ENCODE measurements around the gene SLC35C1. TPM values are rescaled to one million over a fixed set of nuclear protein-coding genes. Genes with fewer than 3 reads are reported as not detected.

Gene SLC35C1
- polyA plus RNA-seq, 6 donors from 2014 or later: 3.3 to 7.6 (median 5.7) TPM

- H3K4me1 Mint-ChIP-seq: peaks cover 12 to 17% (median 15%) of the 10 kb centered on the region in 3 donors
- no peak overlapping the region for H3K27ac Mint-ChIP-seq
- peak overlapping the region in 4 of 8 donors; percentile 9 to 83 (median 28) for H3K4me3 Mint-ChIP-seq
- DNase-seq (no peak), ATAC-seq (ENCODE audit: low read depth in 2 of 2) (no peak)
- H3K27me3 Mint-ChIP-seq: peaks cover 0 to 13% (median 5%) of the 10 kb centered on the region in 3 donors
- H3K36me3 Mint-ChIP-seq: no peaks in the 10 kb centered on the region
- no peaks in the 10 kb centered on the region for H3K9me3 Mint-ChIP-seq
Measured at GRCh38 chr11:45772986-45773785, 31.8 kb upstream of the SLC35C1 start.

GRCh38 chr11:45773786-45774655, 30.9 kb upstream of the SLC35C1 start:
- peaks cover 0 to 14% (median 5%) of the 10 kb centered on the region in 3 donors for H3K27me3 Mint-ChIP-seq
- ATAC-seq (ENCODE audit: low read depth in 2 of 2) (no peak), DNase-seq (no peak)
- peaks cover 12 to 17% (median 15%) of the 10 kb centered on the region in 3 donors for H3K4me1 Mint-ChIP-seq
- no peaks in the 10 kb centered on the region for H3K9me3 Mint-ChIP-seq
- no peak overlapping the region for H3K27ac Mint-ChIP-seq
- H3K4me3 Mint-ChIP-seq: peak overlapping the region in 1 of 8 donors; percentile 9
- no peaks in the 10 kb centered on the region for H3K36me3 Mint-ChIP-seq

- peaks cover 12 to 17% (median 15%) of the 10 kb centered on the region in 3 donors for H3K4me1 Mint-ChIP-seq
- H3K9me3 Mint-ChIP-seq: no peaks in the 10 kb centered on the region
- H3K27me3 Mint-ChIP-seq: peaks cover 4 to 16% (median 5%) of the 10 kb centered on the region in 3 donors
- no peak overlapping the region for H3K4me3 Mint-ChIP-seq
- ATAC-seq (ENCODE audit: low read depth in 2 of 2): no peak
- H3K36me3 Mint-ChIP-seq: no peaks in the 10 kb centered on the region
- no peak overlapping the region for H3K27ac Mint-ChIP-seq
- DNase-seq: no peak
Measured at GRCh38 chr11:45774786-45775185, 30.2 kb upstream of the SLC35C1 start.

GRCh38 chr11:45777127-45777969, 27.6 kb upstream of the SLC35C1 start:
- Mint-ChIP-seq H3K27ac (no peak overlapping the region), H3K9me3 (no peaks in the 10 kb centered on the region), H3K4me3 (no peak overlapping the region), H3K36me3 (no peaks in the 10 kb centered on the region), H3K27me3 (peaks cover 12 to 28% (median 21%) of the 10 kb centered on the region in 3 donors), H3K4me1 (peaks cover 0 to 1% (median 0%) of the 10 kb centered on the region in 3 donors)
- no peak for ATAC-seq (ENCODE audit: low read depth in 2 of 2)
- DNase-seq: no peak

GRCh38 chr11:45778341-45778740, 26.6 kb upstream of the SLC35C1 start:
- no peak overlapping the region for H3K27ac Mint-ChIP-seq
- no peaks in the 10 kb centered on the region for H3K4me1 Mint-ChIP-seq
- H3K9me3 Mint-ChIP-seq: no peaks in the 10 kb centered on the region

GRCh38 chr11:45779602-45780001, 25.3 kb upstream of the SLC35C1 start:
- no peak for ATAC-seq (ENCODE audit: low read depth in 2 of 2)
- no peak for DNase-seq
- Mint-ChIP-seq H3K4me1 (no peaks in the 10 kb centered on the region), H3K27ac (no peak overlapping the region), H3K36me3 (no peaks in the 10 kb centered on the region), H3K4me3 (no peak overlapping the region), H3K9me3 (peaks cover 0 to 6% (median 0%) of the 10 kb centered on the region in 7 donors), H3K27me3 (peaks cover 19 to 39% (median 26%) of the 10 kb centered on the region in 3 donors)

More at GRCh38 chr11:45778341-45778740, 26.6 kb upstream of the SLC35C1 start:
- no peak for ATAC-seq (ENCODE audit: low read depth in 2 of 2)
- Mint-ChIP-seq H3K27me3 (peaks cover 15 to 29% (median 21%) of the 10 kb centered on the region in 3 donors), H3K4me3 (no peak overlapping the region), H3K36me3 (no peaks in the 10 kb centered on the region)
- DNase-seq: no peak

GRCh38 chr11:45786272-45786671, 18.7 kb upstream of the SLC35C1 start:
- no peak for DNase-seq

GRCh38 chr11:45788887-45789286, 16.1 kb upstream of the SLC35C1 start:
- no peaks in the 10 kb centered on the region for H3K4me1 Mint-ChIP-seq
- peaks cover 0 to 17% of the 10 kb centered on the region in 2 donors for H3K36me3 Mint-ChIP-seq
- ATAC-seq (ENCODE audit: low read depth in 2 of 2) (no peak), DNase-seq (no peak)
- H3K27me3 Mint-ChIP-seq: peaks cover 22 to 52% (median 42%) of the 10 kb centered on the region in 3 donors
- H3K9me3 Mint-ChIP-seq: peaks cover 0 to 27% (median 21%) of the 10 kb centered on the region in 7 donors
- H3K4me3 Mint-ChIP-seq: no peak overlapping the region
- peak overlapping the region in 1 of 6 donors; percentile 49 for H3K27ac Mint-ChIP-seq

More at GRCh38 chr11:45786272-45786671, 18.7 kb upstream of the SLC35C1 start:
- Mint-ChIP-seq H3K4me1 (no peaks in the 10 kb centered on the region), H3K4me3 (no peak overlapping the region), H3K27me3 (peaks cover 27 to 53% (median 31%) of the 10 kb centered on the region in 3 donors), H3K27ac (no peak overlapping the region), H3K36me3 (peaks cover 0 to 17% of the 10 kb centered on the region in 2 donors), H3K9me3 (peaks cover 0 to 27% (median 22%) of the 10 kb centered on the region in 7 donors)
- ATAC-seq (ENCODE audit: low read depth in 2 of 2): no peak

- no peak overlapping the region for H3K4me3 Mint-ChIP-seq
Measured at GRCh38 chr11:45791524-45791923, 13.4 kb upstream of the SLC35C1 start.

GRCh38 chr11:45794169-45794568, 10.8 kb upstream of the SLC35C1 start:
- DNase-seq: no peak
- no peak for ATAC-seq (ENCODE audit: low read depth in 2 of 2)
- Mint-ChIP-seq H3K9me3 (peaks cover 0 to 5% (median 0%) of the 10 kb centered on the region in 7 donors), H3K27ac (no peak overlapping the region), H3K27me3 (peaks cover 15 to 25% (median 16%) of the 10 kb centered on the region in 3 donors), H3K4me1 (no peaks in the 10 kb centered on the region), H3K36me3 (no peaks in the 10 kb centered on the region), H3K4me3 (no peak overlapping the region)

More at GRCh38 chr11:45791524-45791923, 13.4 kb upstream of the SLC35C1 start:
- peaks cover 0 to 17% (median 12%) of the 10 kb centered on the region in 7 donors for H3K9me3 Mint-ChIP-seq
- no peak overlapping the region for H3K27ac Mint-ChIP-seq
- peaks cover 16 to 36% (median 34%) of the 10 kb centered on the region in 3 donors for H3K27me3 Mint-ChIP-seq
- ATAC-seq (ENCODE audit: low read depth in 2 of 2) (no peak), DNase-seq (no peak)
- H3K4me1 Mint-ChIP-seq: no peaks in the 10 kb centered on the region
- H3K36me3 Mint-ChIP-seq: peaks cover 0 to 10% of the 10 kb centered on the region in 2 donors

- ATAC-seq (ENCODE audit: low read depth in 2 of 2) (no peak), DNase-seq (no peak)
- no peak overlapping the region for H3K27ac Mint-ChIP-seq
- H3K4me3 Mint-ChIP-seq: no peak overlapping the region
- H3K4me1 Mint-ChIP-seq: no peaks in the 10 kb centered on the region
- H3K27me3 Mint-ChIP-seq: peaks cover 14 to 25% (median 15%) of the 10 kb centered on the region in 3 donors
- no peaks in the 10 kb centered on the region for H3K36me3 Mint-ChIP-seq
- H3K9me3 Mint-ChIP-seq: peaks cover 0 to 5% (median 0%) of the 10 kb centered on the region in 7 donors
Measured at GRCh38 chr11:45795379-45795778, 9.6 kb upstream of the SLC35C1 start.

- H3K27ac Mint-ChIP-seq: no peak overlapping the region
- H3K27me3 Mint-ChIP-seq: peaks cover 11 to 24% (median 15%) of the 10 kb centered on the region in 3 donors
- peaks cover 0 to 5% (median 0%) of the 10 kb centered on the region in 7 donors for H3K9me3 Mint-ChIP-seq
- H3K4me3 Mint-ChIP-seq: no peak overlapping the region
- no peaks in the 10 kb centered on the region for H3K36me3 Mint-ChIP-seq
- ATAC-seq (ENCODE audit: low read depth in 2 of 2) (no peak), DNase-seq (no peak)
- H3K4me1 Mint-ChIP-seq: no peaks in the 10 kb centered on the region
Measured at GRCh38 chr11:45796461-45796861, 8.5 kb upstream of the SLC35C1 start.
